Kidney (tissue), 14 donors: Measurements from ENCODE around the gene ACOT8. TPM values are rescaled to one million over a fixed set of nuclear protein-coding genes. Genes with fewer than 3 reads are reported as not detected.
A peak's percentile ranks its signal among the peaks of the same experiment; 100 is the strongest.

ENCODE experiments used
- DNase-seq, 5 donors: peaks; one replicate each; pipeline ENCODE4 v3.0.0-alpha.2; 2013 to 2020
- FAIRE-seq: peaks from 2 replicates; lab custom pipeline; 2012; peaks lifted over from hg19 to GRCh38; lab: Jason Lieb, UNC
- H3K27ac ChIP-seq, 2 donors: one replicate each; pipeline ENCODE4 v1.7.0; 2013; ENCODE audit warnings: low read depth in 2 of 2, low read length in 2 of 2, inconsistent platforms in 1 of 2
- H3K27me3 ChIP-seq: one replicate; pipeline ENCODE4 v1.7.1; 2013; ENCODE audit warnings: low read length, inconsistent platforms; ENCODE audit not compliant: control insufficient read depth, insufficient read depth
- H3K36me3 ChIP-seq, 3 donors: one replicate each; pipeline versions ENCODE4 v1.7.0 to v1.7.1; 2013; ENCODE audit warnings: low read length in 3 of 3, control low read depth in 1 of 3, inconsistent platforms in 1 of 3; ENCODE audit not compliant: insufficient read depth in 3 of 3, control insufficient read depth in 2 of 3
- H3K4me1 ChIP-seq, 3 donors: one replicate each; pipeline versions ENCODE4 v1.7.0 to v1.7.1; 2013; ENCODE audit warnings: low read length in 3 of 3, inconsistent platforms in 1 of 3, low read depth in 1 of 3; ENCODE audit not compliant: control insufficient read depth in 2 of 3, insufficient read depth in 2 of 3
- H3K4me3 ChIP-seq, 3 donors: one replicate each; pipeline versions ENCODE4 v1.7.0 to v1.8.1; 2013; ENCODE audit warnings: low read length in 3 of 3, control low read depth in 1 of 3, inconsistent platforms in 1 of 3
- H3K9ac ChIP-seq, 3 donors: one replicate each; pipeline versions ENCODE4 v1.7.0 to v1.7.1; 2013; ENCODE audit warnings: low read length in 3 of 3, control low read depth in 1 of 3, inconsistent platforms in 1 of 3
- H3K9me3 ChIP-seq, 3 donors: one replicate each; pipeline versions ENCODE4 v1.7.0 to v1.7.1; 2013; ENCODE audit warnings: low read length in 3 of 3, control low read depth in 1 of 3, inconsistent platforms in 1 of 3; ENCODE audit not compliant: control insufficient read depth in 2 of 3, insufficient read depth in 1 of 3
- intact Hi-C: fragments of 100-400 bp; cut with DNase I; formaldehyde crosslinking; loops from one replicate; pipeline ENCODE4 v1.11.1; 2022
- polyA plus RNA-seq: library from polyadenylated mRNA; stranded (reverse); fragments of 350-450 nt; fragmentation: Illumina TruSeq; extraction: RNeasy Lipid Tissue Mini Kit (QIAGEN cat#74804); gene quantifications from one replicate; pipeline ENCODE4 v1.2.3, GENCODE V29; 2014; ENCODE audit warnings: low read depth, low replicate concordance; ENCODE audit not compliant: insufficient read depth
- total RNA-seq: library from RNA; stranded (reverse); fragmentation: NEBNext Ultra II Directional; extraction: Animal tissue kit (Norgen Biotek cat#: 25700); gene quantifications from one replicate; pipeline ENCODE4 v1.2.1, GENCODE V29; 2021
- TF ChIP-seq, protein P1 (sequence below): IDR thresholded peaks from 3 replicates; pipeline ENCODE4 v1.5.1; 2012; ENCODE audit warnings: mild to moderate bottlenecking, moderate library complexity, borderline replicate concordance; ENCODE audit not compliant: insufficient read depth; ENCODE audit errors: extremely low read depth
- donor health status: control.
- donor health status: control.
- donor health status: control.
- donor health status: control.
- donor health status: control.
- donor health status: DM: yes; HTN: yes; CAD: no.
- donor health status: Normal renal cell carcinoma (clear cell type).

ACOT8 gene
- total and polyA plus RNA-seq, 2 donors from 2014 or later = 22.1 to 71.0 TPM

DNA sequence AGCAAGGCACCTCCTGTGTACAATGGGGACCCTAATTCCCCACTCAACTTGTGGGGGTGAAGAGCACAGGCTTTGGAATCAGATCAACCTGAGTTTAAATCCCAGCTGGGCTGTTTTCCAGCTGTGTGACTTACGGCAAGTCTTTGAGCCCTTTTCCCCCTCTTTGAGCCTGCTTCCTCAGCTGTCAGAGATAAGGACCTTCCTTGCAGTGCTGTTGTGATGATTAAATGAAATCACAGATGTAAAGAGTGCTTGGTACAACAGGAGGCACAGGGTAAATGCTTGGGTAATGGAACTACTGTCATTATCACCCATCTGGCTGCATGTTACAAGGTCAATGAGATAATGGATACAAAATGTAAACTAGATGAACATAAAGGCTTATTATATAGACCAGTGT, 20.4 kb downstream of the ACOT8 start:
- peaks cover 0 to 10% (median 0%) of the 10 kb centered on the region in 3 donors for H3K36me3 ChIP-seq
- no peak overlapping the region for H3K9ac ChIP-seq
- H3K27me3 ChIP-seq = no peaks in the 10 kb centered on the region
- DNase-seq (no peak), FAIRE-seq (no peak)
- peaks cover 4 to 16% (median 5%) of the 10 kb centered on the region in 3 donors for H3K4me1 ChIP-seq
- H3K4me3 ChIP-seq = no peak overlapping the region
- intact Hi-C loops = no loop called here
- no peaks in the 10 kb centered on the region for H3K9me3 ChIP-seq
- TF ChIP-seq, protein P1, sequence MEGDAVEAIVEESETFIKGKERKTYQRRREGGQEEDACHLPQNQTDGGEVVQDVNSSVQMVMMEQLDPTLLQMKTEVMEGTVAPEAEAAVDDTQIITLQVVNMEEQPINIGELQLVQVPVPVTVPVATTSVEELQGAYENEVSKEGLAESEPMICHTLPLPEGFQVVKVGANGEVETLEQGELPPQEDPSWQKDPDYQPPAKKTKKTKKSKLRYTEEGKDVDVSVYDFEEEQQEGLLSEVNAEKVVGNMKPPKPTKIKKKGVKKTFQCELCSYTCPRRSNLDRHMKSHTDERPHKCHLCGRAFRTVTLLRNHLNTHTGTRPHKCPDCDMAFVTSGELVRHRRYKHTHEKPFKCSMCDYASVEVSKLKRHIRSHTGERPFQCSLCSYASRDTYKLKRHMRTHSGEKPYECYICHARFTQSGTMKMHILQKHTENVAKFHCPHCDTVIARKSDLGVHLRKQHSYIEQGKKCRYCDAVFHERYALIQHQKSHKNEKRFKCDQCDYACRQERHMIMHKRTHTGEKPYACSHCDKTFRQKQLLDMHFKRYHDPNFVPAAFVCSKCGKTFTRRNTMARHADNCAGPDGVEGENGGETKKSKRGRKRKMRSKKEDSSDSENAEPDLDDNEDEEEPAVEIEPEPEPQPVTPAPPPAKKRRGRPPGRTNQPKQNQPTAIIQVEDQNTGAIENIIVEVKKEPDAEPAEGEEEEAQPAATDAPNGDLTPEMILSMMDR = no peak
- H3K27ac ChIP-seq = no peak overlapping the region

DNA sequence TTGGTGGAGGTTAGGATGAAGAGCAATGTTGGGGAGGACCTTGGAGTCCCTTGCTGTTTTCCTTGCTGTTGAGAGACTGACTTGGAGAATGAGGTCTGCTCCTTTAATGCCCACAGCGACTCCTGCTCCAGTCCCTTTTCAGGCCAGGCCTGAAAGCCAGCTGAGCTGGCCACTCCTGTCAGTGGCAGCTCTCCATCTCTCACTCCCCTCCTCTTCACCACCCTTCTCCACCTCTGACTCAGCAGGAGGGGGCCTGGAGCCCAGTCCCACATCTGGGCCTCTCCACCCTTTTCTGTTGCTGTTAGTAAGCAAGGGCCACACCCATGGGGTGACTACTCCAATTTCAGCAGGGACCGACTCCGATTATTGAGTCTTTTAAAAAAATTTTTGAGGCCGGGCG, 21.4 kb downstream of the ACOT8 start:
- no peak overlapping the region for H3K27ac ChIP-seq

DNA sequence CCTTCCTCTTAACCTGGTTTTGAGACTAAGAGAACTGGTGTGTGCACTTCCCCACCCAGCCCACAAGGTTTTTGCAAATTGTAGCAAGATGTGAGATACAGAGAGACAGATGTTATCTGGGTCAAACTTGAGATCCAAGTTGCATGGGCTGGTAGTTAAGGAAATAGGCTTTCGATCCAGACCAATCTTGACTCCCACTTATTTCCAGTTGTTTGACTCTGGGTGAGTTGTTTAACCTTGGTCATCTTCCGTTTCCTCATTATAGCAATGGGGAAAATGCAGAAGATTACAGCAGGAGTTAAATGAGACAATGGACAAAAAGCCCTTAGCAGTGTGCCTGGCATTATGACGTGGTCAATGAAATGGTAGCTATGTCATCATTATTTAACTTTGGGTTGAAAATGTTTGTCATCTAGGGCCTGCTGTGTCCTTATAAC, 21.8 kb downstream of the ACOT8 start:
- H3K9me3 ChIP-seq = no peaks in the 10 kb centered on the region
- TF ChIP-seq, protein P1 = no peak
- H3K4me1 ChIP-seq = peaks cover 4 to 16% (median 5%) of the 10 kb centered on the region in 3 donors
- FAIRE-seq = no peak
- peak overlapping the region in 1 of 3 donors; percentile 80 for H3K9ac ChIP-seq
- H3K27me3 ChIP-seq = no peaks in the 10 kb centered on the region
- H3K27ac ChIP-seq = no peak overlapping the region
- no peak for DNase-seq
- peak overlapping the region in 2 of 3 donors; percentile 18 to 64 for H3K4me3 ChIP-seq
- H3K36me3 ChIP-seq = peaks cover 0 to 8% (median 0%) of the 10 kb centered on the region in 3 donors
- intact Hi-C loops = no loop called here

More for the DNA sequence above, 21.4 kb downstream of the ACOT8 start:
- DNase-seq = peak in 1 of 5 donors; percentile 43
- Histone ChIP-seq H3K4me1 (peaks cover 4 to 16% (median 5%) of the 10 kb centered on the region in 3 donors), H3K9me3 (no peaks in the 10 kb centered on the region), H3K27me3 (no peaks in the 10 kb centered on the region), H3K36me3 (peaks cover 0 to 8% (median 0%) of the 10 kb centered on the region in 3 donors), H3K9ac (no peak overlapping the region), H3K4me3 (no peak overlapping the region)
- TF ChIP-seq, protein P1 = no peak
- intact Hi-C loops = no loop called here
- FAIRE-seq = no peak

DNA sequence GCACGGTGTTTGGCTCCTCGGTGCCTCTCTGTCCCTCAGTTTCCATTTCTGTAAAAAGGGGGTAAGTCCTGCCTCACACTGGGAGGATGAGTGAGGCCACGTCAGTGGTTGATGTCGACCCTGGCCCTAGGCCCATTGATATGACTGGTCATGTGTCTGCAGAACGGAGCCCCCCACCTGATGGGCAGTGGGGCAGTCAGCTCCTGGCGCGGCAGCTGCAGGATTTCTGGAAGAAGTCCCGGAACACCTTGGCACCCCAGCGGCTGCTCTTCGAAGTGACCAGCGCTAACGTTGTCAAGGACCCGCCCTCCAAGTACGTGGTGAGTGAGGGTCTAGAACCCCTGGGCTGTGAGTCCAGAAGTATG, 22.4 kb downstream of the ACOT8 start:
- H3K9ac ChIP-seq = peak overlapping the region; percentile 12 to 80 (median 20)
- H3K36me3 ChIP-seq = peaks cover 0 to 8% (median 0%) of the 10 kb centered on the region in 3 donors
- H3K27me3 ChIP-seq = no peaks in the 10 kb centered on the region
- no peak for FAIRE-seq
- H3K4me3 ChIP-seq = peak overlapping the region; percentile 53 to 73 (median 64)
- intact Hi-C loops = no loop called here
- peak overlapping the region in 1 of 2 donors; percentile 95 for H3K27ac ChIP-seq
- TF ChIP-seq, protein P1 = no peak
- H3K4me1 ChIP-seq = peaks cover 4 to 16% (median 5%) of the 10 kb centered on the region in 3 donors
- no peaks in the 10 kb centered on the region for H3K9me3 ChIP-seq
- peak in 1 of 5 donors; percentile 67 for DNase-seq
